ENCODE measurements around the gene OPHN1. TPM values are rescaled to one million over a fixed set of nuclear protein-coding genes. Genes with fewer than 3 reads are reported as not detected.

The OPHN1 gene
- total RNA-seq, 1 experiment from 2014 or later, result 4.0 TPM

GRCh38 chrX:68185161-68185560, 248.1 kb downstream of the OPHN1 start:
- Mint-ChIP-seq H3K9me3 (ENCODE audit: unreplicated experiment) (no peaks in the 10 kb centered on the region), H3K36me3 (ENCODE audit: insufficient read depth, unreplicated experiment) (peaks cover 7% of the 10 kb centered on the region), H3K27me3 (ENCODE audit: insufficient read depth, unreplicated experiment) (peaks cover 12% of the 10 kb centered on the region), H3K27ac (ENCODE audit: low read depth, unreplicated experiment) (no peak overlapping the region), H3K4me3 (ENCODE audit: unreplicated experiment) (no peak overlapping the region), H3K4me1 (ENCODE audit: insufficient read depth, unreplicated experiment) (no peaks in the 10 kb centered on the region)
- TF ChIP-seq, protein P1, sequence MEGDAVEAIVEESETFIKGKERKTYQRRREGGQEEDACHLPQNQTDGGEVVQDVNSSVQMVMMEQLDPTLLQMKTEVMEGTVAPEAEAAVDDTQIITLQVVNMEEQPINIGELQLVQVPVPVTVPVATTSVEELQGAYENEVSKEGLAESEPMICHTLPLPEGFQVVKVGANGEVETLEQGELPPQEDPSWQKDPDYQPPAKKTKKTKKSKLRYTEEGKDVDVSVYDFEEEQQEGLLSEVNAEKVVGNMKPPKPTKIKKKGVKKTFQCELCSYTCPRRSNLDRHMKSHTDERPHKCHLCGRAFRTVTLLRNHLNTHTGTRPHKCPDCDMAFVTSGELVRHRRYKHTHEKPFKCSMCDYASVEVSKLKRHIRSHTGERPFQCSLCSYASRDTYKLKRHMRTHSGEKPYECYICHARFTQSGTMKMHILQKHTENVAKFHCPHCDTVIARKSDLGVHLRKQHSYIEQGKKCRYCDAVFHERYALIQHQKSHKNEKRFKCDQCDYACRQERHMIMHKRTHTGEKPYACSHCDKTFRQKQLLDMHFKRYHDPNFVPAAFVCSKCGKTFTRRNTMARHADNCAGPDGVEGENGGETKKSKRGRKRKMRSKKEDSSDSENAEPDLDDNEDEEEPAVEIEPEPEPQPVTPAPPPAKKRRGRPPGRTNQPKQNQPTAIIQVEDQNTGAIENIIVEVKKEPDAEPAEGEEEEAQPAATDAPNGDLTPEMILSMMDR (IDR thresholded peaks at IDR 0.05; ENCODE audit: unreplicated experiment), result no peak
- BruUV-seq (replicated peaks), result no TSS peak
- ChIA-PET POLR2A (no interaction called here), CTCF (interaction anchor here (0.7 to 3.9 kb wide), 6 partner anchors 11 to 1193 kb away, joined by 3 to 33 read pairs (median 4); no protein-coding TSS in a partner anchor)
- intact Hi-C loops (cut with micrococcal nuclease), result loop anchor here (2.0 kb wide), 1 partner anchor 624 kb away; no protein-coding TSS in a partner anchor
- DNase-seq (ENCODE audit: unreplicated experiment), result no peak

DNA sequence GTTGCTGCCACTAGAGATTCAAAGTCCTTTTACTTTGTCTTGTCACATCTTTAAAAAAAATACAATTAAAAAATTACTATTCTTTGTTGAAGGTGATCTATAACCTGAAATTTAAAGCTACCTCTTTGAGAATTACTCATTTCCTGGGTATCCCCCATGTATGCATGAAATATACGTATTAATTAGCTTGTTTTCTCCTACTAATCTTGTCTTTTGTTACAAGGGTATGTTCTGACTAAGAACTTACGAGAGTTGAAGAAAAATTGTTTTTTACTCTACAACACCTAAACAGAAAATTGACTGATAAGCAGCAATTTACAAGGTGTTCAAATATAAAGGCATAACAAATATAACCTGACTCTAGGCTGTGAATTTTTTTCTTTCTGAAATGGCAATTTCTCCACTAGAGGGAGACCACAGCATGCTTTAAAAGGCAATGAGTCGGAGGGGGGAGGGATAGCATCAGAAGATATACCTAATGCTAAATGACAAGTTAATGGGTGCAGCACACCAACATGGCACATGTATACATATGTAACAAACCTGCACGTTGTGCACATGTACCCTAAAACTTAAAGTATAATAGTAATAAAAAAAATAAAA, 249.6 kb downstream of the OPHN1 start:
- H3K4me1 Mint-ChIP-seq (ENCODE audit: insufficient read depth, unreplicated experiment), result no peaks in the 10 kb centered on the region
- intact Hi-C loops (cut with micrococcal nuclease), result loop anchor here (2.0 kb wide), 1 partner anchor 625 kb away; no protein-coding TSS in a partner anchor
- no TSS peak for BruUV-seq (replicated peaks)
- no peak overlapping the region for H3K27ac Mint-ChIP-seq (ENCODE audit: low read depth, unreplicated experiment)
- H3K4me3 Mint-ChIP-seq (ENCODE audit: unreplicated experiment), result no peak overlapping the region
- TF ChIP-seq, protein P1 (IDR thresholded peaks at IDR 0.05; ENCODE audit: unreplicated experiment), result peak; percentile 51
- H3K27me3 Mint-ChIP-seq (ENCODE audit: insufficient read depth, unreplicated experiment), result peaks cover 22% of the 10 kb centered on the region
- ChIA-PET POLR2A (no interaction called here), CTCF (interaction anchor here (0.5 to 3.9 kb wide), 18 partner anchors 10 to 1109 kb away, joined by 3 to 33 read pairs (median 4); no protein-coding TSS in a partner anchor)
- no peaks in the 10 kb centered on the region for H3K36me3 Mint-ChIP-seq (ENCODE audit: insufficient read depth, unreplicated experiment)
- H3K9me3 Mint-ChIP-seq (ENCODE audit: unreplicated experiment), result no peaks in the 10 kb centered on the region
- peak; percentile 53 for DNase-seq (ENCODE audit: unreplicated experiment)

GRCh38 chrX:68180579-68180978, 252.7 kb downstream of the OPHN1 start:
- CTCF ChIA-PET, result interaction anchor here (0.7 to 1.5 kb wide), 3 partner anchors 16 to 516 kb away, joined by 3 to 8 read pairs (median 3); no protein-coding TSS in a partner anchor
- peaks cover 4% of the 10 kb centered on the region for H3K4me1 Mint-ChIP-seq (ENCODE audit: insufficient read depth, unreplicated experiment)
- H3K27me3 Mint-ChIP-seq (ENCODE audit: insufficient read depth, unreplicated experiment), result peaks cover 22% of the 10 kb centered on the region
- H3K36me3 Mint-ChIP-seq (ENCODE audit: insufficient read depth, unreplicated experiment), result no peaks in the 10 kb centered on the region
- peaks cover 9% of the 10 kb centered on the region for H3K9me3 Mint-ChIP-seq (ENCODE audit: unreplicated experiment)
- DNase-seq (ENCODE audit: unreplicated experiment), result no peak
- no peak overlapping the region for H3K4me3 Mint-ChIP-seq (ENCODE audit: unreplicated experiment)
- TF ChIP-seq, protein P1 (IDR thresholded peaks at IDR 0.05; ENCODE audit: unreplicated experiment), result no peak
- intact Hi-C loops (cut with micrococcal nuclease), result no loop called here
- BruUV-seq (replicated peaks), result no TSS peak
- POLR2A ChIA-PET, result interaction anchor here (0.6 kb wide), 1 partner anchor 1672 kb away, joined by 3 read pairs; no protein-coding TSS in a partner anchor
- H3K27ac Mint-ChIP-seq (ENCODE audit: low read depth, unreplicated experiment), result no peak overlapping the region

DNA sequence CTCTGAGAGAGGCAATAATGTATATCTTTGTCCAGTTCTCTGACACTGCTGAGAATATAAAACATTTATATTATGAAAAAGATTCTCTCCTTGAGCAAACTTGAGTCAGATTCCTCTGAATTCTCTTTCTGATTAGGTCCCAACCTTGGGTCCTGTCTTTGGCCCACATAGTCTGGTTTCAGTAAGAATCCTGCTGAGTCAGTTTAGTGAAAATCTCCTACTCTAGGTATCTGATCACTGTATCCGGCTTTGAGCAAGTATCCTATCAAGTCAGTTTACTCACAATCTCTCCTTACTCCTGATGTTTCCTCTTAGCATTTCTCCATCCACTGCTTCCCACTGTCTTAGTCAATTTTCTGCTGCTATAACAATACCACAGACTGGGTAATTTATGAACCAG, 253.9 kb downstream of the OPHN1 start:
- Mint-ChIP-seq H3K4me3 (ENCODE audit: unreplicated experiment) (no peak overlapping the region), H3K4me1 (ENCODE audit: insufficient read depth, unreplicated experiment) (peaks cover 7% of the 10 kb centered on the region), H3K27ac (ENCODE audit: low read depth, unreplicated experiment) (no peak overlapping the region), H3K27me3 (ENCODE audit: insufficient read depth, unreplicated experiment) (peaks cover 20% of the 10 kb centered on the region), H3K9me3 (ENCODE audit: unreplicated experiment) (peaks cover 9% of the 10 kb centered on the region), H3K36me3 (ENCODE audit: insufficient read depth, unreplicated experiment) (no peaks in the 10 kb centered on the region)
- intact Hi-C loops (cut with micrococcal nuclease), result no loop called here
- POLR2A ChIA-PET, result interaction anchor here (0.7 kb wide), 1 partner anchor 1562 kb away, joined by 3 read pairs; no protein-coding TSS in a partner anchor
- TF ChIP-seq, protein P1 (IDR thresholded peaks at IDR 0.05; ENCODE audit: unreplicated experiment), result no peak
- no peak for DNase-seq (ENCODE audit: unreplicated experiment)
- BruUV-seq (replicated peaks), result no TSS peak
- CTCF ChIA-PET, result interaction anchor here (1.5 kb wide), 1 partner anchor 15 kb away, joined by 8 read pairs; no protein-coding TSS in a partner anchor
